HepG2 (cell line): ENCODE measurements around the gene RPS8. TPM values are rescaled to one million over a fixed set of nuclear protein-coding genes. Genes with fewer than 3 reads are reported as not detected.
A peak's percentile ranks its signal among the peaks of the same experiment; 100 is the strongest.

ENCODE experiments used
- ATAC-seq: fragments of 200-7000 bp; cut with Tn5 transposase; 3 replicates; pipeline ENCODE4 v1.9.1; 2020; ENCODE audit warnings: mild to moderate bottlenecking, moderate library complexity
- BruUV-seq: library from RNA; stranded (reverse); fragments of 400-500 nt; replicated peaks from 2 replicates; lab custom pipeline; 2021; lab: Mats Ljungman, UMichigan
- CTCF ChIA-PET: fragments of 300-600 bp; formaldehyde crosslinking; extraction: SDS; loops from one replicate; lab custom pipeline; 2021; ENCODE audit warnings: low total read pairs, inconsistent platforms, low intra/inter-chr PET ratio; lab: Yijun Ruan, JAX
- POLR2A ChIA-PET: fragments of 350-600 bp; sonication (Branson Sonifier 250); formaldehyde crosslinking; loops from one replicate; lab custom pipeline; 2020; ENCODE audit warnings: antibody characterized with exemption, inconsistent platforms; lab: Yijun Ruan, JAX
- DNase-seq: peaks from one replicate; pipeline ENCODE4 v3.0.0-alpha.2; 2015; ENCODE audit warnings: low spot score
- FAIRE-seq: peaks from 3 replicates; lab custom pipeline; 2011; peaks lifted over from hg19 to GRCh38; lab: Jason Lieb, UNC
- H2AFZ ChIP-seq: one replicate; pipeline ENCODE4 v1.6.1; 2011; ENCODE audit warnings: low read length, inconsistent platforms
- H3K27ac ChIP-seq: fragments of 300-600 bp; 3 replicates; pipeline ENCODE4 v1.8.0; 2011; ENCODE audit warnings: mixed run types, mild to moderate bottlenecking, mixed read lengths, low read length, inconsistent platforms; ENCODE audit not compliant: insufficient read depth; ENCODE audit errors: extremely low read length
- H3K27me3 ChIP-seq, 2 experiments: fragments of 200-600 bp in 1 of 2; 2 replicates in 1 of 2; 3 replicates in 1 of 2; pipeline versions ENCODE4 v1.6.0 to v1.8.0; 2011; ENCODE audit warnings: low read length in 2 of 2, mild to moderate bottlenecking in 2 of 2, moderate library complexity in 2 of 2, inconsistent platforms in 1 of 2; ENCODE audit not compliant: insufficient read depth in 2 of 2, control insufficient read depth in 1 of 2
- H3K36me3 ChIP-seq, 2 experiments: fragments of 200-600 bp in 1 of 2; replicated peaks in 1 of 2; 2 replicates in 1 of 2; 3 replicates in 1 of 2; pipeline versions ENCODE4 v1.5.1 to v1.8.0; 2011; ENCODE audit warnings: low read length in 2 of 2, inconsistent platforms in 1 of 2; ENCODE audit not compliant: insufficient read depth in 2 of 2, control insufficient read depth in 1 of 2
- H3K4me1 ChIP-seq: 2 replicates; pipeline ENCODE4 v1.5.1; 2012; ENCODE audit warnings: low read length, inconsistent platforms; ENCODE audit not compliant: insufficient read depth
- H3K4me2 ChIP-seq: 2 replicates; pipeline ENCODE4 v1.6.0; 2011; ENCODE audit warnings: low read depth, low read length, inconsistent platforms
- H3K4me3 ChIP-seq, 3 experiments: fragments of 200-600 bp in 1 of 3; sonication (generic), shearing (Covaris generic) in 1 of 3; replicated peaks in 1 of 3; 2 replicates each; pipeline ENCODE4 v1.5.1; 2011 to 2016; ENCODE audit warnings: low read length in 3 of 3, inconsistent platforms in 2 of 3, low read depth in 2 of 3, mild to moderate bottlenecking in 2 of 3, control low read depth in 1 of 3, mixed read lengths in 1 of 3; ENCODE audit not compliant: insufficient read depth in 1 of 3
- H3K79me2 ChIP-seq: one replicate; pipeline ENCODE4 v1.6.1; 2011; ENCODE audit warnings: low read length, inconsistent platforms; ENCODE audit not compliant: insufficient read depth
- H3K9ac ChIP-seq: 2 replicates; pipeline ENCODE4 v1.6.0; 2011; ENCODE audit warnings: mild to moderate bottlenecking, low read depth, low read length, inconsistent platforms; ENCODE audit not compliant: insufficient read depth
- H3K9me3 ChIP-seq: 2 replicates; pipeline ENCODE4 v1.5.1; 2012; ENCODE audit warnings: mild to moderate bottlenecking, low read length
- H4K20me1 ChIP-seq: 2 replicates; pipeline ENCODE4 v1.6.0; 2011; ENCODE audit warnings: inconsistent platforms, mild to moderate bottlenecking, low read length, moderate library complexity; ENCODE audit not compliant: insufficient read depth
- MAZ ChIP-seq, 2 experiments: sonication (generic) in 1 of 2; formaldehyde crosslinking in 1 of 2; IDR thresholded peaks; 2 replicates each; pipeline versions ENCODE4 v1.5.0 to v1.6.1; 2012 to 2020; ENCODE audit warnings: low read depth in 2 of 2, mild to moderate bottlenecking in 2 of 2, borderline replicate concordance in 1 of 2, improper control_type of control experiment in 1 of 2, low read length in 1 of 2, missing genetic modification reagents in 1 of 2, moderate library complexity in 1 of 2
- NFRKB ChIP-seq: fragments of 450-650 bp; IDR thresholded peaks from 2 replicates; pipeline ENCODE4 v1.6.1; 2017
- POLR2AphosphoS2 ChIP-seq: IDR thresholded peaks from 2 replicates; pipeline ENCODE4 v1.6.1; 2011; ENCODE audit warnings: low read depth, low read length, improper control_type of control experiment
- TBX2 ChIP-seq: sonication (generic); formaldehyde crosslinking; IDR thresholded peaks from 2 replicates; pipeline ENCODE4 v1.5.0; 2020; ENCODE audit warnings: missing genetic modification reagents, mild to moderate bottlenecking, borderline replicate concordance
- THAP8 ChIP-seq: sonication (generic); formaldehyde crosslinking; IDR thresholded peaks from 2 replicates; pipeline ENCODE4 v1.5.1; 2020; ENCODE audit warnings: missing genetic modification reagents, mild to moderate bottlenecking, borderline replicate concordance
- THAP9 ChIP-seq: sonication (generic); formaldehyde crosslinking; IDR thresholded peaks from 2 replicates; pipeline ENCODE4; 2020; ENCODE audit warnings: missing genetic modification reagents, mild to moderate bottlenecking, borderline replicate concordance
- ZNF446 ChIP-seq: sonication (generic); formaldehyde crosslinking; IDR thresholded peaks from 2 replicates; pipeline ENCODE4 v1.5.0; 2020; ENCODE audit warnings: mild to moderate bottlenecking, missing genetic modification reagents
- ZNF556 ChIP-seq: sonication (generic); formaldehyde crosslinking; IDR thresholded peaks from 2 replicates; pipeline ENCODE4 v1.4.0; 2020; ENCODE audit warnings: mild to moderate bottlenecking, missing genetic modification reagents, borderline replicate concordance
- WGBS: methylation state at CpG from one replicate; pipeline ENCODE4 v1.1.6; 2017; ENCODE audit warnings: low lambda C conversion rate; 5-methylcytosine and 5-hydroxymethylcytosine counted together
- in situ Hi-C: cut with HindIII; loops from 2 replicates; pipeline ENCODE4 v1.10.0; 2017; ENCODE audit warnings: low pct_unique_long_range_greater_than_20kb; ENCODE audit not compliant: extremely low pct_ligation_motif_present
- intact Hi-C: fragments of 100-400 bp; cut with micrococcal nuclease; formaldehyde crosslinking; loops from one replicate; pipeline ENCODE4 v1.10.0; 2022; ENCODE audit not compliant: unreplicated experiment
- polyA plus RNA-seq, 8 experiments: library from polyadenylated mRNA; depleted of rRNA in 3 of 8; stranded (reverse) in 7 of 8; unstranded in 1 of 8; fragments of >200 nt; fragmentation: Illumina TruSeq in 4 of 8; extraction: Trizol in 4 of 8; gene quantifications; 2 replicates each; pipeline versions ENCODE4 v1.2.1 to v1.2.3, GENCODE V29; 2011 to 2016; ENCODE audit warnings: low read depth in 4 of 8, missing spikeins in 1 of 8, mixed read lengths in 1 of 8; ENCODE audit not compliant: insufficient read depth in 1 of 8
- total RNA-seq, 5 experiments: library from RNA; depleted of rRNA; stranded (reverse); fragments of >200 nt; fragmentation: Illumina TruSeq; extraction: Trizol; gene quantifications; 2 replicates each; pipeline ENCODE4 v1.2.3, GENCODE V29; 2016; ENCODE audit warnings: low read depth in 1 of 5

The RPS8 gene
- total and polyA plus RNA-seq, 2 of the 13 experiments (the other 11 are each of a cell fraction or from before 2014, with no cell fraction given): 2,628 to 2,822 TPM

- no peaks in the 10 kb centered on the region for H3K9me3 ChIP-seq
- no peak overlapping the region for H3K4me3 ChIP-seq
- TF ChIP-seq POLR2AphosphoS2 (peak; percentile 39; the same call in 1 of the 2 replicates), NFRKB (no peak), THAP9 (CRISPR knock-in tag) (no peak), TBX2 (CRISPR knock-in tag) (no peak), ZNF556 (CRISPR knock-in tag) (no peak), ZNF446 (CRISPR knock-in tag) (no peak), MAZ (IDR thresholded peaks at IDR 0.05; ENCODE audit: borderline replicate concordance, low read depth, low read length) (no peak), MAZ (CRISPR knock-in tag; IDR thresholded peaks at IDR 0.05; ENCODE audit: low read depth) (no peak), THAP8 (CRISPR knock-in tag) (no peak)
- intact Hi-C loops (no loop called here), in situ Hi-C loops (no loop called here)
- DNase-seq (no peak), FAIRE-seq (no peak), ATAC-seq (no peak)
- no TSS peak for BruUV-seq
- WGBS: 96% methylated on average over 14 of the region's 20 CpGs
- no peak overlapping the region for H2AFZ ChIP-seq
- H3K4me1 ChIP-seq: peaks cover 71% of the 10 kb centered on the region
- no peak overlapping the region for H3K4me2 ChIP-seq
- H3K36me3 ChIP-seq: peaks cover 6 to 38% of the 10 kb centered on the region in 2 experiments; a peak in 4 of 5 replicates
- peaks cover 26% of the 10 kb centered on the region for H3K79me2 ChIP-seq
- CTCF ChIA-PET: no interaction called here
- H4K20me1 ChIP-seq: 0 out of 2 replicates have a peak, but pooled peaks cover 7% of the 10 kb centered on the region
- H3K9ac ChIP-seq: no peak overlapping the region
- POLR2A ChIA-PET: interaction anchor here (1.0 to 12.9 kb wide), 3 partner anchors 17 to 103 kb away, joined by 3 to 570 read pairs (median 3); partner anchors contain the start of gene RPS8
- no peaks in the 10 kb centered on the region for H3K27me3 ChIP-seq
- peak overlapping the region; percentile 24 for H3K27ac ChIP-seq
Observed at GRCh38 chr1:44805311-44806024, 30.1 kb downstream of the RPS8 start.
